GM12878 (cell line): ENCODE results near the gene LDLRAD3.

Experiments used
- ASH2L ChIP-seq: fragments of 300-600, 200-600 bp; sonication (generic); IDR thresholded peaks from 2 replicates; pipeline ENCODE4 v1.6.1; 2017; ENCODE audit warnings: low read depth, mild to moderate bottlenecking, borderline replicate concordance
- CREB1 ChIP-seq: IDR thresholded peaks from 2 replicates; pipeline ENCODE4 v1.6.1; 2012; ENCODE audit warnings: low read depth, mild to moderate bottlenecking, inconsistent platforms
- IRF4 ChIP-seq: IDR thresholded peaks from 2 replicates; pipeline ENCODE4 v1.6.1; 2011; ENCODE audit warnings: low read depth, low read length
- TF ChIP-seq, protein P1 (sequence below), 3 experiments: IDR thresholded peaks in 2 of 3; conservative IDR thresholded peaks in 1 of 3; 2 replicates each; pipeline ENCODE4 v1.5.1; 2011; ENCODE audit warnings: low read depth in 3 of 3, low read length in 3 of 3, mild to moderate bottlenecking in 3 of 3, control low read depth in 2 of 3, moderate library complexity in 2 of 3, inconsistent platforms in 1 of 3, mixed read lengths in 1 of 3; ENCODE audit not compliant: control insufficient read depth in 2 of 3, insufficient read depth in 1 of 3; ENCODE audit errors: extremely low read depth in 1 of 3

DNA sequence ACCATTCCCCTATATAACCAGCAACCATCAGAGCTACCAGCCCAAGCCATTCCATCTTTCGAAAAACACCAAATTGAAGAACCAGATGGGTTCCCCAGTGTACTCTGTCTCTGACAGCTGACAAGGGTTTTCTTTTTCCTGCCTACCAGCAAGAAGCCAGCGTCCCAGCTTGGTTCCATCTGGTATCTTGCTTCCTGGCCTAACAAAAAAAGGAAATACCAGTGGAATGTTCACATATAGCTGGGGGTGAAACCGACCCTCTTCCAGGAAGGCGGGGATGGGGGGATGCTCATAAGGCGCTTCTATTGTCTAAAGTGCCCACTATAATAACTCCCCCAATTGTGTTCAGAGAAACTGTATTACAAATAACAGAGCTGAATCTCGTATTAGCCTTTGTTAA is 172.3 kb downstream of the LDLRAD3 start:
- TF ChIP-seq IRF4 (no peak), CREB1 (no peak), ASH2L (no peak)
- TF ChIP-seq, protein P1, sequence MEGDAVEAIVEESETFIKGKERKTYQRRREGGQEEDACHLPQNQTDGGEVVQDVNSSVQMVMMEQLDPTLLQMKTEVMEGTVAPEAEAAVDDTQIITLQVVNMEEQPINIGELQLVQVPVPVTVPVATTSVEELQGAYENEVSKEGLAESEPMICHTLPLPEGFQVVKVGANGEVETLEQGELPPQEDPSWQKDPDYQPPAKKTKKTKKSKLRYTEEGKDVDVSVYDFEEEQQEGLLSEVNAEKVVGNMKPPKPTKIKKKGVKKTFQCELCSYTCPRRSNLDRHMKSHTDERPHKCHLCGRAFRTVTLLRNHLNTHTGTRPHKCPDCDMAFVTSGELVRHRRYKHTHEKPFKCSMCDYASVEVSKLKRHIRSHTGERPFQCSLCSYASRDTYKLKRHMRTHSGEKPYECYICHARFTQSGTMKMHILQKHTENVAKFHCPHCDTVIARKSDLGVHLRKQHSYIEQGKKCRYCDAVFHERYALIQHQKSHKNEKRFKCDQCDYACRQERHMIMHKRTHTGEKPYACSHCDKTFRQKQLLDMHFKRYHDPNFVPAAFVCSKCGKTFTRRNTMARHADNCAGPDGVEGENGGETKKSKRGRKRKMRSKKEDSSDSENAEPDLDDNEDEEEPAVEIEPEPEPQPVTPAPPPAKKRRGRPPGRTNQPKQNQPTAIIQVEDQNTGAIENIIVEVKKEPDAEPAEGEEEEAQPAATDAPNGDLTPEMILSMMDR (IDR thresholded peaks at IDR 0.05 in 2 of 3, conservative IDR thresholded peaks at IDR 0.05 in 1 of 3; ENCODE audit: control insufficient read depth in 2 of 3, extremely low read depth in 1 of 3, insufficient read depth in 1 of 3, low read depth in 3 of 3, low read length in 3 of 3) = no peak
